Measurements from ENCODE around the gene CRTAC1.

- TF ChIP-seq POLR2AphosphoS5 (IDR thresholded peaks at IDR 0.05; ENCODE audit: low read depth, low read length) (no peak), EGR1 (IDR thresholded peaks at IDR 0.05; ENCODE audit: low read depth) (no peak), CEBPB (IDR thresholded peaks at IDR 0.05; ENCODE audit: low read depth) (no peak), POLR2A (IDR thresholded peaks at IDR 0.05; ENCODE audit: borderline replicate concordance, extremely low read depth, insufficient read depth, insufficient read length) (no peak), EZH2phosphoT487 (IDR thresholded peaks at IDR 0.05; ENCODE audit: borderline replicate concordance) (no peak), YY1 (IDR thresholded peaks at IDR 0.05; ENCODE audit: extremely low read depth, insufficient replicate concordance, low read depth, low read length) (no peak), RAD21 (IDR thresholded peaks at IDR 0.05; ENCODE audit: low read depth) (no peak), SIN3A (IDR thresholded peaks at IDR 0.05; ENCODE audit: low read depth) (no peak)
- TF ChIP-seq, protein P1, sequence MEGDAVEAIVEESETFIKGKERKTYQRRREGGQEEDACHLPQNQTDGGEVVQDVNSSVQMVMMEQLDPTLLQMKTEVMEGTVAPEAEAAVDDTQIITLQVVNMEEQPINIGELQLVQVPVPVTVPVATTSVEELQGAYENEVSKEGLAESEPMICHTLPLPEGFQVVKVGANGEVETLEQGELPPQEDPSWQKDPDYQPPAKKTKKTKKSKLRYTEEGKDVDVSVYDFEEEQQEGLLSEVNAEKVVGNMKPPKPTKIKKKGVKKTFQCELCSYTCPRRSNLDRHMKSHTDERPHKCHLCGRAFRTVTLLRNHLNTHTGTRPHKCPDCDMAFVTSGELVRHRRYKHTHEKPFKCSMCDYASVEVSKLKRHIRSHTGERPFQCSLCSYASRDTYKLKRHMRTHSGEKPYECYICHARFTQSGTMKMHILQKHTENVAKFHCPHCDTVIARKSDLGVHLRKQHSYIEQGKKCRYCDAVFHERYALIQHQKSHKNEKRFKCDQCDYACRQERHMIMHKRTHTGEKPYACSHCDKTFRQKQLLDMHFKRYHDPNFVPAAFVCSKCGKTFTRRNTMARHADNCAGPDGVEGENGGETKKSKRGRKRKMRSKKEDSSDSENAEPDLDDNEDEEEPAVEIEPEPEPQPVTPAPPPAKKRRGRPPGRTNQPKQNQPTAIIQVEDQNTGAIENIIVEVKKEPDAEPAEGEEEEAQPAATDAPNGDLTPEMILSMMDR (IDR thresholded peaks at IDR 0.05 in 2 of 3, conservative IDR thresholded peaks at IDR 0.05 in 1 of 3; ENCODE audit: borderline replicate concordance in 1 of 3, insufficient read depth in 1 of 3, low read depth in 2 of 3, low read length in 2 of 3): no peak
- TF ChIP-seq, protein P2, sequence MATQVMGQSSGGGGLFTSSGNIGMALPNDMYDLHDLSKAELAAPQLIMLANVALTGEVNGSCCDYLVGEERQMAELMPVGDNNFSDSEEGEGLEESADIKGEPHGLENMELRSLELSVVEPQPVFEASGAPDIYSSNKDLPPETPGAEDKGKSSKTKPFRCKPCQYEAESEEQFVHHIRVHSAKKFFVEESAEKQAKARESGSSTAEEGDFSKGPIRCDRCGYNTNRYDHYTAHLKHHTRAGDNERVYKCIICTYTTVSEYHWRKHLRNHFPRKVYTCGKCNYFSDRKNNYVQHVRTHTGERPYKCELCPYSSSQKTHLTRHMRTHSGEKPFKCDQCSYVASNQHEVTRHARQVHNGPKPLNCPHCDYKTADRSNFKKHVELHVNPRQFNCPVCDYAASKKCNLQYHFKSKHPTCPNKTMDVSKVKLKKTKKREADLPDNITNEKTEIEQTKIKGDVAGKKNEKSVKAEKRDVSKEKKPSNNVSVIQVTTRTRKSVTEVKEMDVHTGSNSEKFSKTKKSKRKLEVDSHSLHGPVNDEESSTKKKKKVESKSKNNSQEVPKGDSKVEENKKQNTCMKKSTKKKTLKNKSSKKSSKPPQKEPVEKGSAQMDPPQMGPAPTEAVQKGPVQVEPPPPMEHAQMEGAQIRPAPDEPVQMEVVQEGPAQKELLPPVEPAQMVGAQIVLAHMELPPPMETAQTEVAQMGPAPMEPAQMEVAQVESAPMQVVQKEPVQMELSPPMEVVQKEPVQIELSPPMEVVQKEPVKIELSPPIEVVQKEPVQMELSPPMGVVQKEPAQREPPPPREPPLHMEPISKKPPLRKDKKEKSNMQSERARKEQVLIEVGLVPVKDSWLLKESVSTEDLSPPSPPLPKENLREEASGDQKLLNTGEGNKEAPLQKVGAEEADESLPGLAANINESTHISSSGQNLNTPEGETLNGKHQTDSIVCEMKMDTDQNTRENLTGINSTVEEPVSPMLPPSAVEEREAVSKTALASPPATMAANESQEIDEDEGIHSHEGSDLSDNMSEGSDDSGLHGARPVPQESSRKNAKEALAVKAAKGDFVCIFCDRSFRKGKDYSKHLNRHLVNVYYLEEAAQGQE (IDR thresholded peaks at IDR 0.05; ENCODE audit: low read depth): no peak
- TF ChIP-seq, protein P3, sequence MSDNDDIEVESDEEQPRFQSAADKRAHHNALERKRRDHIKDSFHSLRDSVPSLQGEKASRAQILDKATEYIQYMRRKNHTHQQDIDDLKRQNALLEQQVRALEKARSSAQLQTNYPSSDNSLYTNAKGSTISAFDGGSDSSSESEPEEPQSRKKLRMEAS (IDR thresholded peaks at IDR 0.05): no peak
Observed at GRCh38 chr10:97865488-97865887, 164.9 kb downstream of the CRTAC1 start.

Measured in HCT116 (cell line).